GM19452 (cell line): Measurements from ENCODE around the gene PTP4A1.
"Not testable (repeated sequence)": the region's sequence is repeated elsewhere in the genome, so short reads cannot be mapped to it uniquely, and the experiment has no call there.

Experiments
- ATAC-seq: cut with Tn5 transposase; IDR thresholded peaks from one replicate; pipeline ENCODE4 v1.9.1; 2021; ENCODE audit not compliant: unreplicated experiment

The PTP4A1 gene

DNA sequence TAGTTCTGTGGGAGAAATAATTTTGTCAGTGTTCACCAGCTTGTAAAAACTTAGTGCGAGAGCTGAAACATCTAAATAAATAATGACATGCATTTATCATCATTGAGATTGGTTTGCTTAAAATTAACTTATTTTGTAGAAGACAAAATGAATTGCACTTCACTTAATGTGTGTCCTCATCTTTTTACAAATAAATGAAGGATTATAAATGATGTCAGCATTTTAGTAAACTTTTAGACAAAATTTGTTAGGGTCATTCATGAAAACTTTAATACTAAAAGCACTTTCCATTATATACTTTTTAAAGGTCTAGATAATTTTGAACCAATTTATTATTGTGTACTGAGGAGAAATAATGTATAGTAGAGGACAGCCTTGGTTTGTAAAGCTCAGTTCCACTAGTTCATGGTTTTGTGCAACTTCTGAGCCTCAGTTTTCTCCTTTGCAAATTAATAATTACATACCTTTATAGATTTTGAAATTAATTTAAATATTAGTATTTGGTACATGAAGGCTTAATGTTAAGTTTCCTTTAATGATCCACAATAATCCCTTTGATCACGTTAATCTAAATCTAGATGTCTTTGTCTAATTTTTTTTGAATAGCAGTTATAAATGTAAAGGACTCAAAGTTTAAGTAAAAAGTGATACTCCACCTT, 9.2 kb downstream of the PTP4A1 start:
- no peak for ATAC-seq

GRCh38 chr6:63582579-63583231, 10.4 kb downstream of the PTP4A1 start:
- ATAC-seq: no peak

DNA sequence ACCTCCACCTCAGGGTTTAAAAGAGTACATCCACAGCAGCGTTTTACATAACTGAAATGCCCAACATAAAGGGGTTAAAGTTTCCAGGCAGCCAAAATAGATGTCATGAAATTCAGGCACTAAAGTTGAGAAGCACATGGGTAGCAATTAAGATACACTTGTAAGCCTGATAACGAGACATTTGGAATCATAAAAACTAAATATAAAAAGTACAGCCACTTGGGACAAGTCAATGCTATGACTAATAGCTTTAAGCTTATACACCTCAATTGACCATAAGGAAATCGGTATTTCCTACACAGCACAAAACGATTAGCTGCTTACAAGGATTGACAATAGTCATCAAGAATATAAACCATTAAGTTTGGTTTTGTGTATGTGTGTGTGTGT, 11.8 kb downstream of the PTP4A1 start:
- no peak for ATAC-seq

DNA sequence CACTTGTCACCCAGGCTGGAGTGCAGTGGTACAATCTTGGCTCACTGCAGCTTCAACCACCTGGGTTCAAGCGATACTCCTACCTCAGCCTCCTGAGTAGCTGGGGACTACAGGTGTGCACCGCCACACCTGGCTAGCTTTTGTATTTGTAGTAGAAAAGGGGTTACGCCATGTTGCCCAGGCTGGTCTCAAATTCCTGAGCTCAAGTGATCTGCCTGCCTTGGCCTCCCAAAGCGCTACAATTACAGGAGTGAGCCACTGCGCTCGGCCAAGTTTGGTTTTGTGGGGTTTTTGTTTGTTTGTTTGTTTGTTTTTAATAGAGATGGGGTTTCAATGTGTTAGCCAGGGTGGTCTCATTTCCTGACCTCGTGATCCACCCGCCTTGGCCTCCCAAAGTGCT, 12.3 kb downstream of the PTP4A1 start:
- ATAC-seq: no peak

GRCh38 chr6:63585652-63586051, 13.4 kb downstream of the PTP4A1 start:
- not testable (repeated sequence) for ATAC-seq

DNA sequence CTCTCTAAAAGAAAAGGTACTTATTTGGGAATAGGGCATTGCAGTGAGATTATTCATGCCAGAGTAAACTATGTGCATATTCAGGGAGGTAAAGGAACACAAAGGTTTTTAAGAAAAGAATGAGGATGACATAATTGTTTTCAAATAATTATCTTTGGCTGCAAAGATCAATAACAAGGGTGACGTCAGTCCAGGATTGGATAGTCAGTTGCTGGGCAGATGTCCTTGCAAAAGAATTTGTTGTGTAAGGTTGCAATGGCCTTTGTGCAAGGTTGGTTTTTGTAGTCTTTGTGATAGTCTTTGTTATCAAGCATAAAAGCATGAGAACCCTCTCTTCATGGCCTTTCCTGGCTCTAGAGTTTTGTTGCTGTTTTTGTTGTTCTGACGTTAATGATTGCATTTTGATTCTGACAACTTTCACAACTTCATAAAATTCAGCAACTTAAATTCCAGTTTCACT, 17.7 kb downstream of the PTP4A1 start:
- ATAC-seq: no peak

- ATAC-seq: no peak
These were observed 20.6 kb downstream of the PTP4A1 start for GRCh38 chr6:63592886-63593285.

- ATAC-seq: no peak
These were observed 25.1 kb downstream of the PTP4A1 start for GRCh38 chr6:63597141-63598048.

- peak; percentile 99 for ATAC-seq
These were observed 26.1 kb downstream of the PTP4A1 start for GRCh38 chr6:63598049-63599036.

DNA sequence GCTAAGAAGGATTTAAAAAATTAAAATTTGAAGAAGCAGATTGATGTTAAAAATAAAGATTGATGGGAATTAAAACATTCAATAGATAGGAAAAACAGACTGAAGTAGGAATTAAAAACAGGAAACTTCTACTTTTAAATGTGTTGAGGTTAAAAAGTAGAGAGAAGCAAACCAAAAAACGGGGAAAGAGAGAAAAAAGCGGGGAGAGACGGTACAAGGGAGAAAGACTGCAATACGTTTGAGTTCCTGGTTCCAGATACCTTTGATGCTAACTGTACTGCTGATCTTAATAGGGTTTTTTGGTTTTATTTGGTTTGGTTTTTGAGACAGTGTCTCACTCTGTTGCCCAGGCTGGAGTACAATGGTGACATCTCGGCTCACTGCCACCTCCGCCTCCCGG, 27.0 kb downstream of the PTP4A1 start:
- no peak for ATAC-seq

DNA sequence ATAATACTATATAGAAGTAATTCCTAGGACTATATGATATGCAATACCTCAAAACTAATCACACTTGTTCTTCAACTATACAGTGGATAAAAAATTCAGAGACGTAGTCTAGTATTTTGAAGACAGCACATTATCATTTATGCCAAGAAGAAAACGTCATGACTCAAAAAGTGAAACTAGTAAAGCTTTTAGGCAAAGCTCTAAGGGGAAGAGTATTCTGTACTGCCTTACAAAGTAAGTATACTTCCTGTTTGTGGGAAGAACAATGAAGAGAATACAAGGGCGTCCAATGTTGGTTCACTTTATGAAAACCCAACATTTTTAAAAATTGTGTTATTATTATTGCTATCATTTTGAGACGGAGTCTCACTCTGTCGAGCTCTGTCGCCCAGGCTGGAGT, 27.9 kb downstream of the PTP4A1 start:
- ATAC-seq: no peak

DNA sequence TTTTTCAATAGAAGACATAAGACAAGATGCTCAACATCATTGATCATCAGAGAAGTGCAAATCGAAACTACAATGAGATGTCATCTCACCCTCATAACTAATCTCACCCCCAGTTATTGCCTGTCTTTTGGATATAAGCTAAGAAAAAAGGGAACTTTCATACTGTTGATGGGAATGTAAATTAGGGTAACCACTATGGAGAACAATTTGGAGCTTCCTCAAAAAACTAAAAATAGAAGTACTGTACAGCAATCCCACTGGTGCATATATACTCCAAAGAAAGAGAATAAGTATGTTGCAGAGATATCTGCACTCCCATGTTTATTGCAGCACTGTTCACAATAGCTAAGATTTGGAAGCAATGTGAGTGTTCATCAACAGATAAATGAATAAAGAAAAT, 37.0 kb downstream of the PTP4A1 start:
- ATAC-seq: no peak

GRCh38 chr6:63610944-63611343, 38.7 kb downstream of the PTP4A1 start:
- ATAC-seq: no peak

DNA sequence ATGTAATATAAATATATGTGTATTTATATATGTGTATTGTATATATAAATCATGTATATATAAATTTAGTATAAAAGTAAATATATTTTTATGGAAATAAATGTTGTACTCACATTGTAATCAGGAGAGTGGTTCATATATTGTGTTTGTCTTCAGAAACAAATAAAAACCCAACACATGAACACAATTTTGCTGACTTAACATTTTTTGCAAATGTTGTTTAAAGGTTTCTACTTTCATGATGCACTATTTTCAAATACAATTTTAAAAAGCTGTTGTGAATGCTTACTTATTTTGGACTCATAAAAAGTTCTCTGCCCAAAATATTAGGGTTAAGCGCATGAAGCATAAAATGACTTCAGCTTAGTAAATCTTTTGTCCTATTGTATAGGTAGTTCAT, 39.3 kb downstream of the PTP4A1 start:
- no peak for ATAC-seq

GRCh38 chr6:63615590-63615989, 43.3 kb downstream of the PTP4A1 start:
- ATAC-seq: no peak
